HepG2 (cell line): ENCODE data around the gene CTNNA3. TPM values are rescaled to one million over a fixed set of nuclear protein-coding genes. Genes with fewer than 3 reads are reported as not detected.

Experiments
- ATAC-seq: fragments of 200-7000 bp; cut with Tn5 transposase; 3 replicates; pipeline ENCODE4 v1.9.1; 2020; ENCODE audit warnings: mild to moderate bottlenecking, moderate library complexity
- BruUV-seq: library from RNA; stranded (reverse); fragments of 400-500 nt; replicated peaks from 2 replicates; lab custom pipeline; 2021; lab: Mats Ljungman, UMichigan
- CTCF ChIA-PET: fragments of 300-600 bp; formaldehyde crosslinking; extraction: SDS; loops from one replicate; lab custom pipeline; 2021; ENCODE audit warnings: low total read pairs, inconsistent platforms, low intra/inter-chr PET ratio; lab: Yijun Ruan, JAX
- POLR2A ChIA-PET: fragments of 350-600 bp; sonication (Branson Sonifier 250); formaldehyde crosslinking; loops from one replicate; lab custom pipeline; 2020; ENCODE audit warnings: antibody characterized with exemption, inconsistent platforms; lab: Yijun Ruan, JAX
- DNase-seq: peaks from one replicate; pipeline ENCODE4 v3.0.0-alpha.2; 2015; ENCODE audit warnings: low spot score
- FAIRE-seq: peaks from 3 replicates; lab custom pipeline; 2011; peaks lifted over from hg19 to GRCh38; lab: Jason Lieb, UNC
- H2AFZ ChIP-seq: one replicate; pipeline ENCODE4 v1.6.1; 2011; ENCODE audit warnings: low read length, inconsistent platforms
- H3K27ac ChIP-seq: fragments of 300-600 bp; 3 replicates; pipeline ENCODE4 v1.8.0; 2011; ENCODE audit warnings: mixed run types, mild to moderate bottlenecking, mixed read lengths, low read length, inconsistent platforms; ENCODE audit not compliant: insufficient read depth; ENCODE audit errors: extremely low read length
- H3K27me3 ChIP-seq, 2 experiments: fragments of 200-600 bp in 1 of 2; 2 replicates in 1 of 2; 3 replicates in 1 of 2; pipeline versions ENCODE4 v1.6.0 to v1.8.0; 2011; ENCODE audit warnings: low read length in 2 of 2, mild to moderate bottlenecking in 2 of 2, moderate library complexity in 2 of 2, inconsistent platforms in 1 of 2; ENCODE audit not compliant: insufficient read depth in 2 of 2, control insufficient read depth in 1 of 2
- H3K36me3 ChIP-seq, 2 experiments: fragments of 200-600 bp in 1 of 2; replicated peaks in 1 of 2; 2 replicates in 1 of 2; 3 replicates in 1 of 2; pipeline versions ENCODE4 v1.5.1 to v1.8.0; 2011; ENCODE audit warnings: low read length in 2 of 2, inconsistent platforms in 1 of 2; ENCODE audit not compliant: insufficient read depth in 2 of 2, control insufficient read depth in 1 of 2
- H3K4me1 ChIP-seq: 2 replicates; pipeline ENCODE4 v1.5.1; 2012; ENCODE audit warnings: low read length, inconsistent platforms; ENCODE audit not compliant: insufficient read depth
- H3K4me2 ChIP-seq: 2 replicates; pipeline ENCODE4 v1.6.0; 2011; ENCODE audit warnings: low read depth, low read length, inconsistent platforms
- H3K4me3 ChIP-seq, 3 experiments: fragments of 200-600 bp in 1 of 3; sonication (generic), shearing (Covaris generic) in 1 of 3; replicated peaks in 1 of 3; 2 replicates each; pipeline ENCODE4 v1.5.1; 2011 to 2016; ENCODE audit warnings: low read length in 3 of 3, inconsistent platforms in 2 of 3, low read depth in 2 of 3, mild to moderate bottlenecking in 2 of 3, control low read depth in 1 of 3, mixed read lengths in 1 of 3; ENCODE audit not compliant: insufficient read depth in 1 of 3
- H3K79me2 ChIP-seq: one replicate; pipeline ENCODE4 v1.6.1; 2011; ENCODE audit warnings: low read length, inconsistent platforms; ENCODE audit not compliant: insufficient read depth
- H3K9ac ChIP-seq: 2 replicates; pipeline ENCODE4 v1.6.0; 2011; ENCODE audit warnings: mild to moderate bottlenecking, low read depth, low read length, inconsistent platforms; ENCODE audit not compliant: insufficient read depth
- H3K9me3 ChIP-seq: 2 replicates; pipeline ENCODE4 v1.5.1; 2012; ENCODE audit warnings: mild to moderate bottlenecking, low read length
- H4K20me1 ChIP-seq: 2 replicates; pipeline ENCODE4 v1.6.0; 2011; ENCODE audit warnings: inconsistent platforms, mild to moderate bottlenecking, low read length, moderate library complexity; ENCODE audit not compliant: insufficient read depth
- AGO2 ChIP-seq: fragments of 200-400 bp; formaldehyde crosslinking; optimal IDR thresholded peaks from 2 replicates; pipeline ENCODE3; 2017; ENCODE audit warnings: mild to moderate bottlenecking, low read depth, low read length, moderate library complexity
- BHLHE40 ChIP-seq: IDR thresholded peaks from 2 replicates; pipeline ENCODE4 v1.6.1; 2011; ENCODE audit warnings: low read length, improper control_type of control experiment
- FOSL2 ChIP-seq: sonication (generic); formaldehyde crosslinking; IDR thresholded peaks from 2 replicates; pipeline ENCODE4 v1.4.0; 2020; ENCODE audit warnings: missing genetic modification reagents
- FOXK2 ChIP-seq: fragments of 450-650 bp; IDR thresholded peaks from 2 replicates; pipeline ENCODE4 v1.6.1; 2016
- GABPB1 ChIP-seq: IDR thresholded peaks from 2 replicates; pipeline ENCODE4 v1.6.1; 2016; ENCODE audit warnings: mild to moderate bottlenecking, missing genetic modification reagents, moderate library complexity, missing compliant biosample characterization
- RXRA ChIP-seq: sonication (generic); formaldehyde crosslinking; IDR thresholded peaks from 2 replicates; pipeline ENCODE4 v1.5.1; 2020; ENCODE audit warnings: missing genetic modification reagents
- TCF7 ChIP-seq: sonication (generic); IDR thresholded peaks from 2 replicates; pipeline ENCODE4 v1.6.1; 2016; ENCODE audit warnings: antibody characterized with exemption, low read depth
- THYN1 ChIP-seq: sonication (generic); formaldehyde crosslinking; IDR thresholded peaks from 2 replicates; pipeline ENCODE4 v1.8.1; 2023; ENCODE audit warnings: low read depth, mild to moderate bottlenecking, moderate library complexity, missing genetic modification reagents, borderline replicate concordance
- ZNF225 ChIP-seq: sonication (generic); formaldehyde crosslinking; IDR thresholded peaks from 2 replicates; pipeline ENCODE4 v1.4.0; 2020; ENCODE audit warnings: mild to moderate bottlenecking, missing genetic modification reagents
- ZNF354B ChIP-seq: sonication (generic); formaldehyde crosslinking; IDR thresholded peaks from 2 replicates; pipeline ENCODE4 v1.8.0; 2022; ENCODE audit warnings: mild to moderate bottlenecking, missing genetic modification reagents
- ZNF550 ChIP-seq: sonication (generic); formaldehyde crosslinking; IDR thresholded peaks from 2 replicates; pipeline ENCODE4 v1.4.0; 2020; ENCODE audit warnings: mild to moderate bottlenecking, missing genetic modification reagents, borderline replicate concordance
- ZNF816 ChIP-seq: sonication (generic); formaldehyde crosslinking; IDR thresholded peaks from 2 replicates; pipeline ENCODE4 v1.8.0; 2022; ENCODE audit warnings: missing genetic modification reagents, mild to moderate bottlenecking, borderline replicate concordance
- WGBS: methylation state at CpG from one replicate; pipeline ENCODE4 v1.1.6; 2017; ENCODE audit warnings: low lambda C conversion rate; 5-methylcytosine and 5-hydroxymethylcytosine counted together
- in situ Hi-C: cut with HindIII; loops from 2 replicates; pipeline ENCODE4 v1.10.0; 2017; ENCODE audit warnings: low pct_unique_long_range_greater_than_20kb; ENCODE audit not compliant: extremely low pct_ligation_motif_present
- intact Hi-C: fragments of 100-400 bp; cut with micrococcal nuclease; formaldehyde crosslinking; loops from one replicate; pipeline ENCODE4 v1.10.0; 2022; ENCODE audit not compliant: unreplicated experiment
- polyA plus RNA-seq, 8 experiments: library from polyadenylated mRNA; depleted of rRNA in 3 of 8; stranded (reverse) in 7 of 8; unstranded in 1 of 8; fragments of >200 nt; fragmentation: Illumina TruSeq in 4 of 8; extraction: Trizol in 4 of 8; gene quantifications; 2 replicates each; pipeline versions ENCODE4 v1.2.1 to v1.2.3, GENCODE V29; 2011 to 2016; ENCODE audit warnings: low read depth in 4 of 8, missing spikeins in 1 of 8, mixed read lengths in 1 of 8; ENCODE audit not compliant: insufficient read depth in 1 of 8
- total RNA-seq, 5 experiments: library from RNA; depleted of rRNA; stranded (reverse); fragments of >200 nt; fragmentation: Illumina TruSeq; extraction: Trizol; gene quantifications; 2 replicates each; pipeline ENCODE4 v1.2.3, GENCODE V29; 2016; ENCODE audit warnings: low read depth in 1 of 5
- TF ChIP-seq, protein P1 (sequence below): sonication (generic); formaldehyde crosslinking; IDR thresholded peaks from 2 replicates; pipeline ENCODE4 v1.4.0; 2020; ENCODE audit warnings: missing genetic modification reagents

The CTNNA3 gene
- total and polyA plus RNA-seq, 2 of the 13 experiments (the other 11 are each of a cell fraction or from before 2014, with no cell fraction given), result not detected

DNA sequence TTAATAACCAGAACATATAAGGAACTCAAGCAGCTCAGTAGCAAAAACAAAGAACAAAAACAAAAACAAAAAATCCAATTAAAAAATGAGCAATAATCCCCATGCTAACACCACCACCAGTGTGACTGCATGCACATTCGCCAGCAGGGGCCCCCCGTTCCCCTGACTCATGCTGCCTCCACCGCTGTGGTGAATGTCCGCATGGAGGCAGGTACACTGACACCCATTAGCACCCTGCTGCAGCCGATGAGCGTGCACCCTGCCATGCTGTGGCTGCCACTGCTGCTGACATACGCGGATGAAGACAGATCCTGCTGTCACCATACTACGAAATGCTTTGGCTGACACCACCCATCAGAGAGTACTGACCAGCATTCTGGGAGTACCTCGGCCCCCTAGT, 1091.8 kb downstream of the CTNNA3 start:
- H3K27ac ChIP-seq, result no peak overlapping the region
- ChIA-PET POLR2A (no interaction called here), CTCF (no interaction called here)
- H3K27me3 ChIP-seq, result no peaks in the 10 kb centered on the region
- FAIRE-seq, result no peak
- no TSS peak for BruUV-seq
- no peak overlapping the region for H2AFZ ChIP-seq
- in situ Hi-C loops (no loop called here), intact Hi-C loops (no loop called here)
- H3K4me2 ChIP-seq, result no peak overlapping the region
- H3K4me1 ChIP-seq, result no peaks in the 10 kb centered on the region
- H3K9ac ChIP-seq, result no peak overlapping the region
- no peaks in the 10 kb centered on the region for H3K79me2 ChIP-seq
- no peaks in the 10 kb centered on the region for H3K36me3 ChIP-seq
- 69% methylated on average over 9 of the region's 10 CpGs for WGBS
- no peak for DNase-seq
- no peaks in the 10 kb centered on the region for H4K20me1 ChIP-seq
- no peak for ATAC-seq
- peaks cover 76% of the 10 kb centered on the region for H3K9me3 ChIP-seq
- no peak for TF ChIP-seq ZNF816 (CRISPR knock-in tag)
- no peak for TF ChIP-seq AGO2
- TF ChIP-seq RXRA, result no peak
- no peak for TF ChIP-seq ZNF354B
- TF ChIP-seq BHLHE40, result no peak
- TF ChIP-seq THYN1, result no peak
- no peak for TF ChIP-seq ZNF225 (CRISPR knock-in tag)
- TF ChIP-seq, protein P1, sequence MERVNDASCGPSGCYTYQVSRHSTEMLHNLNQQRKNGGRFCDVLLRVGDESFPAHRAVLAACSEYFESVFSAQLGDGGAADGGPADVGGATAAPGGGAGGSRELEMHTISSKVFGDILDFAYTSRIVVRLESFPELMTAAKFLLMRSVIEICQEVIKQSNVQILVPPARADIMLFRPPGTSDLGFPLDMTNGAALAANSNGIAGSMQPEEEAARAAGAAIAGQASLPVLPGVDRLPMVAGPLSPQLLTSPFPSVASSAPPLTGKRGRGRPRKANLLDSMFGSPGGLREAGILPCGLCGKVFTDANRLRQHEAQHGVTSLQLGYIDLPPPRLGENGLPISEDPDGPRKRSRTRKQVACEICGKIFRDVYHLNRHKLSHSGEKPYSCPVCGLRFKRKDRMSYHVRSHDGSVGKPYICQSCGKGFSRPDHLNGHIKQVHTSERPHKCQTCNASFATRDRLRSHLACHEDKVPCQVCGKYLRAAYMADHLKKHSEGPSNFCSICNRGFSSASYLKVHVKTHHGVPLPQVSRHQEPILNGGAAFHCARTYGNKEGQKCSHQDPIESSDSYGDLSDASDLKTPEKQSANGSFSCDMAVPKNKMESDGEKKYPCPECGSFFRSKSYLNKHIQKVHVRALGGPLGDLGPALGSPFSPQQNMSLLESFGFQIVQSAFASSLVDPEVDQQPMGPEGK, result no peak
- TF ChIP-seq FOSL2 (CRISPR knock-in tag), result no peak
- no peak for TF ChIP-seq GABPB1
- no peak for TF ChIP-seq TCF7
- TF ChIP-seq FOXK2, result no peak
- TF ChIP-seq ZNF550, result no peak
- TF ChIP-seq, all 625 proteins: peak for 0
- H3K4me3 ChIP-seq, result no peak overlapping the region
